ENCODE data around the gene SMIM33.

The SMIM33 gene

DNA sequence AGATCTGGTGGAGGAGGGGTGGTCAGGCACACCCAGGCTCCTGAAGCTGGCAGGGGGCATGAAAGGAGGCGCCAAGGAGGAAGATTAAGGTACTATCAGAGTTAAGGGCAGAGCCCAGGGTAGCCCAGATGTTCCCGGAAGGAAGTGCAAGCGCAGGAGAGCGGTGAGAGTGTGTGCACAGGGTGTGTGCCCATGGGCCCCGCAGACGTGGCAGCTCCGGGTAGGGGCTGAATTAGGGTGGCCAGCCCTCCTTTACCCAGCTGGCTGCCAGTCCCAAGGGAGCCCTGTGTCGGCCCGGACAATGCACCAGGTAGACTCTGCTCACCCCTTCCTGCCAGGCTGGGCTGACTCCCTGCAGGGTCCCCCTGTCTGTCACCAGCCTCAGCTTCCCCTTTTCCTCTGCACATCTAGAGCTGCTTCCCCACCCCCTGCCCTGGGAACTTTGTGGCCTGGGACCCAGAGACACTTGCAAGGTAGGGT is at the start of gene SMIM33:
TSS of gene SMIM33 (plus strand) at position 184 of the 480 bp plus-strand sequence. CDS start at position 302, 118 bp downstream.
- no peak for TF ChIP-seq TEAD4 (IDR thresholded peaks at IDR 0.05)
- TF ChIP-seq, protein P1, sequence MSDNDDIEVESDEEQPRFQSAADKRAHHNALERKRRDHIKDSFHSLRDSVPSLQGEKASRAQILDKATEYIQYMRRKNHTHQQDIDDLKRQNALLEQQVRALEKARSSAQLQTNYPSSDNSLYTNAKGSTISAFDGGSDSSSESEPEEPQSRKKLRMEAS (IDR thresholded peaks at IDR 0.05) = no peak
- TF ChIP-seq RAD21 (IDR thresholded peaks at IDR 0.05; ENCODE audit: low read depth) = no peak
- TF ChIP-seq, protein P2, sequence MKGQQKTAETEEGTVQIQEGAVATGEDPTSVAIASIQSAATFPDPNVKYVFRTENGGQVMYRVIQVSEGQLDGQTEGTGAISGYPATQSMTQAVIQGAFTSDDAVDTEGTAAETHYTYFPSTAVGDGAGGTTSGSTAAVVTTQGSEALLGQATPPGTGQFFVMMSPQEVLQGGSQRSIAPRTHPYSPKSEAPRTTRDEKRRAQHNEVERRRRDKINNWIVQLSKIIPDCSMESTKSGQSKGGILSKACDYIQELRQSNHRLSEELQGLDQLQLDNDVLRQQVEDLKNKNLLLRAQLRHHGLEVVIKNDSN (IDR thresholded peaks at IDR 0.05) = no peak
- TF ChIP-seq TAF1 (IDR thresholded peaks at IDR 0.05; ENCODE audit: low read depth) = no peak
- TF ChIP-seq, protein P3, sequence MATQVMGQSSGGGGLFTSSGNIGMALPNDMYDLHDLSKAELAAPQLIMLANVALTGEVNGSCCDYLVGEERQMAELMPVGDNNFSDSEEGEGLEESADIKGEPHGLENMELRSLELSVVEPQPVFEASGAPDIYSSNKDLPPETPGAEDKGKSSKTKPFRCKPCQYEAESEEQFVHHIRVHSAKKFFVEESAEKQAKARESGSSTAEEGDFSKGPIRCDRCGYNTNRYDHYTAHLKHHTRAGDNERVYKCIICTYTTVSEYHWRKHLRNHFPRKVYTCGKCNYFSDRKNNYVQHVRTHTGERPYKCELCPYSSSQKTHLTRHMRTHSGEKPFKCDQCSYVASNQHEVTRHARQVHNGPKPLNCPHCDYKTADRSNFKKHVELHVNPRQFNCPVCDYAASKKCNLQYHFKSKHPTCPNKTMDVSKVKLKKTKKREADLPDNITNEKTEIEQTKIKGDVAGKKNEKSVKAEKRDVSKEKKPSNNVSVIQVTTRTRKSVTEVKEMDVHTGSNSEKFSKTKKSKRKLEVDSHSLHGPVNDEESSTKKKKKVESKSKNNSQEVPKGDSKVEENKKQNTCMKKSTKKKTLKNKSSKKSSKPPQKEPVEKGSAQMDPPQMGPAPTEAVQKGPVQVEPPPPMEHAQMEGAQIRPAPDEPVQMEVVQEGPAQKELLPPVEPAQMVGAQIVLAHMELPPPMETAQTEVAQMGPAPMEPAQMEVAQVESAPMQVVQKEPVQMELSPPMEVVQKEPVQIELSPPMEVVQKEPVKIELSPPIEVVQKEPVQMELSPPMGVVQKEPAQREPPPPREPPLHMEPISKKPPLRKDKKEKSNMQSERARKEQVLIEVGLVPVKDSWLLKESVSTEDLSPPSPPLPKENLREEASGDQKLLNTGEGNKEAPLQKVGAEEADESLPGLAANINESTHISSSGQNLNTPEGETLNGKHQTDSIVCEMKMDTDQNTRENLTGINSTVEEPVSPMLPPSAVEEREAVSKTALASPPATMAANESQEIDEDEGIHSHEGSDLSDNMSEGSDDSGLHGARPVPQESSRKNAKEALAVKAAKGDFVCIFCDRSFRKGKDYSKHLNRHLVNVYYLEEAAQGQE (IDR thresholded peaks at IDR 0.05; ENCODE audit: low read depth) = no peak

DNA sequence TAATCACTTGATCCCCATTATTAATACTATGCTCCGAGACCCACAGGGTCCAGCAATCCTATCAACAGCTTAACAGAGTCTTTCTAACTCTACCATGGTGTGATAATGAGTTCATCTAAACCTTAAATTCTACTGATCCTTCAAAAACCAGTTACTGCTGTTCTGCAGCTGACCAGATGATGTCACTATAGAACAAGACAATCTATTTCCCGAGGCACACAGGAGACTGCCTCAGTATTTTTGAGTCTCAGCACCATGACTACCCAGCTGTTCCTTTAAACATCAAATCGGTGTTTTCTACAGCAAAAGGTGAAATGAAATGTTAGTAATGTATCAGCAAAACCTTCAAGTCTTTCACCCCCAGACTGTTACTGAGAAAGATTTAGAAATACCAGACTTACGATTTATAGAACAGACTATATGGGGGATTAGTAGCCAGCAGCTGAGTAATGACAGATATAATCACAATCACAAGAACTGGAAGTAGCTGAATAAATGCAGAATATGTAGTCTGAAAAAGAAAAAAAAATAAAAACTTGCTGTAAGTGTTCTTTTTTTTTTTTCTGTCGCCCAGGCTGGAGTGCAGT is 48.4 kb upstream of the SMIM33 start:
- no peak for TF ChIP-seq YY1 (IDR thresholded peaks at IDR 0.05; ENCODE audit: low read depth)
- TF ChIP-seq ZBTB7A (IDR thresholded peaks at IDR 0.05; ENCODE audit: low read depth) = no peak
- TF ChIP-seq FOXM1 (IDR thresholded peaks at IDR 0.05; ENCODE audit: borderline replicate concordance, low read depth) = 0 out of 2 replicates have a peak, but pooled peaks have one; percentile 20
- peak; percentile 98 for TF ChIP-seq RAD21 (IDR thresholded peaks at IDR 0.05; ENCODE audit: low read depth)
- no peak for TF ChIP-seq CEBPB (IDR thresholded peaks at IDR 0.05)

DNA sequence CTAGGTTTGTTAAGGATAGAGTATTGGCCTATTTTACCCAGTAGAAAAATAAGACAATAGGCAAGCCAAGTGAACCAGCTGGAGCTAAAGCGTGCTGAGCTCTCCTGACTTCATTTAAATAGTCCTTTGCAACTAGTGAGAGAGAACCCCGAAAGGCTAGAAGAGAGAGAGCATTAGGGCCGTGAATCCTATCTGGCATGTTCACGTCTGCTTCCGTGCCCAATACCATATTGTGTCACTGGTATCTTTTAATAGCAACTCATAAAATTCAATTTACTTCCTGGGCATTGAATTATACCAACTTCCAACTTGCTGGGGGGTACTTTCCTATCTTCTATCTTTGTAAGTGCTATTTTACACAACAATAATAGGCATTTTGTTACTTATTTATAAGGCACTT is 45.3 kb upstream of the SMIM33 start:
- no peak for TF ChIP-seq EGR1 (IDR thresholded peaks at IDR 0.05)
- TF ChIP-seq, protein P1 (IDR thresholded peaks at IDR 0.05) = no peak
- TF ChIP-seq, protein P2 (IDR thresholded peaks at IDR 0.05) = no peak
- no peak for TF ChIP-seq FOXM1 (IDR thresholded peaks at IDR 0.05; ENCODE audit: borderline replicate concordance, low read depth)

DNA sequence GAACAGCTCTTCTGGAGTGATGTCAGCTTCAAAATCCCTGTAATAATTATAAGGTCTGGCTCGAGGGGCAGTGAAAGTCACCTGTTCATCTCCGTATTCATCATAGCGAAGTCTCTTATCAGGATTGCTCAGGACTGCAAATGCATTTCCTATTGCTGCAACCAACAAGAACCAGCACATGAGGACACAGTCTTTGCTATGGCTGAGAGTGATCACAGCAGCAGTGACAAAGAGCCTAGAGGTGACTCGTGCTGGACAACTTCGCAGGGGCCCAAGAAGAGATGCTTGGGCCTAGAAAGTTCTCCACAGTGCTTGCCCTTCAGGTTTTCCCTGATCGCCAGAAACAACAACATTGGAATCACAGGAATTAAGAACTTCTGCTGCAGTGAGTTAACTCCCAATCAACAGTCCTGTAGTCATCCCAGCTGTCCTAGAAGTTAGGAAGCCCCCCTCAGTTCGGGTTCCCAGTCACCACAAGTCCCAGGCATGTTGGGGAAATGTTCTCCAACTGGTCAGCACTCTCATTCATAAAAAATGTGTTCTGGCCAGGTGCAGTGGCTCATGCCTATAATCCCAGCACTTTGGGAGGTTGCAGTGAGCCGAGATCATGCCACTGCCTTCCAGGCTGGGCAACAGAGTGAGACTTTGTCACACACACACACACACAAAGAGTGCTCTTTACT is 44.5 kb upstream of the SMIM33 start:
- TF ChIP-seq, protein P3 (IDR thresholded peaks at IDR 0.05; ENCODE audit: low read depth) = no peak
- TF ChIP-seq ZBTB7A (IDR thresholded peaks at IDR 0.05; ENCODE audit: low read depth) = no peak
- TF ChIP-seq CREB1 (IDR thresholded peaks at IDR 0.05; ENCODE audit: low read depth) = no peak
- no peak for TF ChIP-seq TAF1 (IDR thresholded peaks at IDR 0.05; ENCODE audit: low read depth)
- TF ChIP-seq NFIC (IDR thresholded peaks at IDR 0.05) = no peak
- TF ChIP-seq RAD21 (IDR thresholded peaks at IDR 0.05; ENCODE audit: low read depth) = no peak
- no peak for TF ChIP-seq EGR1 (IDR thresholded peaks at IDR 0.05)
- no peak for TF ChIP-seq EP300 (IDR thresholded peaks at IDR 0.05; ENCODE audit: borderline replicate concordance)
- TF ChIP-seq CEBPB (IDR thresholded peaks at IDR 0.05) = no peak
- TF ChIP-seq TCF12 (IDR thresholded peaks at IDR 0.05; ENCODE audit: low read depth) = no peak
- TF ChIP-seq, protein P2 (IDR thresholded peaks at IDR 0.05) = no peak
- no peak for TF ChIP-seq YY1 (IDR thresholded peaks at IDR 0.05; ENCODE audit: low read depth)
- TF ChIP-seq, protein P1 (IDR thresholded peaks at IDR 0.05) = no peak
- TF ChIP-seq TEAD4 (IDR thresholded peaks at IDR 0.05) = no peak
- TF ChIP-seq FOXM1 (IDR thresholded peaks at IDR 0.05; ENCODE audit: borderline replicate concordance, low read depth) = no peak

DNA sequence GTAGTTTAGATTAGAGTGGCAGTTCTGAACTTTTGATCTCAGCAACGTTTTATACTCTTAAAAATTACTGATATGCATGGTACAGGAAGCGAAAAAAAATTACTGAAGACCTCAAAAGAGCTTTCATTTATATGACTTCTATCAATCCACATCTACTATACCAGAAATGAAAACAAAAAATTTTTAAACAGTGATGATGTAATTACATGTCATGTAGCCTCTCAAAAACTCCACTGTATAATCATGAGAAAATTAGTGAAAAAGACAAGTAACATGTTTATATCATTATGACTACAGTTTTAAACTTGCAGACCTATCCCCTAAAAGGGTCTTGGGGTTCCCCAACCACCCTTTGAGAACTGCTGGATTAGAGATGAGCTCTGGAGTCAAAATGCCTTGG is 40.8 kb upstream of the SMIM33 start:
- TF ChIP-seq RAD21 (IDR thresholded peaks at IDR 0.05; ENCODE audit: low read depth) = no peak
- TF ChIP-seq EGR1 (IDR thresholded peaks at IDR 0.05) = no peak
- no peak for TF ChIP-seq EP300 (IDR thresholded peaks at IDR 0.05; ENCODE audit: borderline replicate concordance)
- no peak for TF ChIP-seq CEBPB (IDR thresholded peaks at IDR 0.05)
- TF ChIP-seq, protein P1 (IDR thresholded peaks at IDR 0.05) = no peak

All from Ishikawa (cell line).